GM10847 (cell line): ENCODE results near the gene PODN.

Source experiments
- POLR2A ChIP-seq: IDR thresholded peaks from 2 replicates; pipeline ENCODE4 v1.6.1; 2011; ENCODE audit not compliant: insufficient read length; ENCODE audit errors: extremely low read depth

Gene PODN

DNA sequence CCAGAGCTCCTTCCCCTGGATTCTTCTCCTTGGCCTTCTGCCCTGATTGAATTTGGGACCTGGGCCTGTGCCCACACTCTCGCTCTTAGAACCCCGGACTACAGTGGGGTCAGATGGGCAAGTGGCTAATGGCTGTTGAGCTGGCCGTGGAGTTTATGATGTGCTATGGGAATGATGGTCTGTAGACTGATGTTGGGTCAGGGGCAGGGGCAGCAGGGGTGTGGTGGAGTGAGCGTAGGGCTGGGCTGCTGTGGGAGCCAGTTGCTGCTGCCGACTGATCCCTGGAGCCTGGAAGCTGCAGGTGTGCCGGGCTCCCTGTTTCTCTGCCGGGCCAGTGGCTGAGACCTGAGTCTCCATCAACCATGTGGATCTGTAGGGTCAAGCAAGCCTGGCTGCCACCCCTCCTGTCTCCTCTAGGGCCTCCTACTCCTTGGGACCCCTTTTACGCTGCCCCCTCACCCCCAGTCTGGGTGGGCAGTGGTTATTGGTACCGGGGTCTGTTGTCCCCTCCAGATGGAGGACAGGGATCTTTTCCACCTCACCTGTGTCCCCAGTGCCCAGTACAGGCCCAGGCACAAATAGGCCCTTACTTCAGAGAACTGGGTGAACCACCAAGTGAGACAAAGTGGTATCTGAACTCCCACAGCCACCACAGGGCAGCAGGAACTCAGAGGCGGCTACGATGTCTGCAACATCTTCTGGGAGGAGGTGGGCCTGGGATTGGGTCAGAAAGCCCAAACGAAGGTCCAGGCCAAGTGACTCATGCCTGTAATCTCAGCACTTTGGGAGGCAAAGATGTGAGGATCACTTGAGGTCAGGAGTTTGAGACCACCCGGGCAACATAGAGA is 5.1 kb downstream of the PODN start:
- TF ChIP-seq POLR2A, result no peak

DNA sequence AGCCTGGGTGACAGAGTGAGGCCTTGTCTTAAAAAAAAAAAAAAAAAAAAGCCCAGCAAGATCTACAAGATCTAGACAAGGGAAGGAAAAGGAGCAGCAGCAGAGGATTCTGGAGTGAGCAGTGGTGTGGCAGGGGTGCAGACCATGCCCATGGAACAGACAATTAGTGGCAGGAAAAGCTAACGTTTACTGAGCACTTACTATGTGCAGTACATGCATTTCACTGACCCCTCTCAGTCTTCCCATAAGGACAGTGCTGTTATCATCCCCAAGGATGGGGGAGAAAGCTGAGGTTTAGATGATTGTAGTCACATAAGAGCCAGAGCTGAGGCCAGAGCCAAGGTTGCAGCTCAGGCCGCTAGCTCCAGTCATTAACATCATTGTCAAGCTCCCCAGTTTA is 5.9 kb downstream of the PODN start:
- TF ChIP-seq POLR2A, result no peak

DNA sequence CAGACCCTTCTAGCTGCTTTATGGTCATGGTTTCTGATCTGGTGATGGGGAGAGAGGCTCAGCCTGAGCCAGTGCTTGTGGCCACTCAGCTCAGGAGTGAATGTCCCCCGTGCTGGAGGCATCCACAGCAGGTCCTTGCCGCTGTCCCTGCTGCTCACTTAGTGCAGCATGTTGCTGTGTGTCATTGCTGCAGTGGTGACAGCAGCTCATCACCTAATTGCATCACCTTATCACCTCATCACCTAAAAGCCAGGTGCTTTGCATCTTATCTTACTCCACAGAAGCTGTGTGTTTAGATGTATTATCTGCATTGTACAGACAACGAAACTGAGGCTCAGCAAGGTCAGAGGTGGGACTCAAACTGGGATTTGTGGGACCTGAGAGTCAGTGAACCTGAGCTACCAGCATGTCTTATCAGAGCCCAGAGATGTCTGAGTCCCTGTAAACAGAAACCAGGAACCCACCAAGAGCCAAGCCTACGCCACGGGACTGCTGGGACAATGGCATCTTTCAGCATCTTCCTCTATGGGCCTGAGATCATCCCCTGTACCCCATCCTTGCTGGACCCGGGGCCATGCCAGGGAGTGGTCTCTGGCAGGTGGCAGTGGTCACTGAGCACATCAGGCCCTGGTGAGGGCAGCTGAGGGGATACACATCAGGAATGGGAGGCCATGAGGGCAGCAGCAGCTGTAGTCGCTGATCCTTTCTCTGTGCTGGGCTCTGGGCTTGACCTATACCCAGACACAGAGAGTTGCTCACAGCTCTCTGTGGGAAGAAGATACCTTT is 6.5 kb downstream of the PODN start:
- TF ChIP-seq POLR2A, result no peak

DNA sequence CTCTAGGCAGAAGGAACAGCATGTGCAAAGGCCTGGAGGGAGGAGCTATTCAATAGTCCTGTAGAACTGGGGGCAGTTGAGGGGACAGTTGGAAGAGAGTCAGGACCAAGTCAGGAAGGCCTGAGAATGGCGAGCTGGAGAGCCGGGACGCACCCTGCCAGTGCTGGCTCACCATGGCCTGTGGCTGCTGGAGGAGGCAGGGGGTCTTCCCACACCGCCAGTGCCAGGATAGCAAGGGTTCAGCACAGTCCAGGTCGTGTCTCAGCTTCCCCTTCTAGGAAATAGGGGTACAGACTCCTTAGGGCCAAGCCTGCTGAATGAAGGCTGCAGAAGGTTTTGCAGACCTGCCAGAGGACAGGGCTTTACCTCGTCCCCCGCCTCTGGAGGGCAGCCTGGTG is 7.3 kb downstream of the PODN start:
- TF ChIP-seq POLR2A, result no peak

DNA sequence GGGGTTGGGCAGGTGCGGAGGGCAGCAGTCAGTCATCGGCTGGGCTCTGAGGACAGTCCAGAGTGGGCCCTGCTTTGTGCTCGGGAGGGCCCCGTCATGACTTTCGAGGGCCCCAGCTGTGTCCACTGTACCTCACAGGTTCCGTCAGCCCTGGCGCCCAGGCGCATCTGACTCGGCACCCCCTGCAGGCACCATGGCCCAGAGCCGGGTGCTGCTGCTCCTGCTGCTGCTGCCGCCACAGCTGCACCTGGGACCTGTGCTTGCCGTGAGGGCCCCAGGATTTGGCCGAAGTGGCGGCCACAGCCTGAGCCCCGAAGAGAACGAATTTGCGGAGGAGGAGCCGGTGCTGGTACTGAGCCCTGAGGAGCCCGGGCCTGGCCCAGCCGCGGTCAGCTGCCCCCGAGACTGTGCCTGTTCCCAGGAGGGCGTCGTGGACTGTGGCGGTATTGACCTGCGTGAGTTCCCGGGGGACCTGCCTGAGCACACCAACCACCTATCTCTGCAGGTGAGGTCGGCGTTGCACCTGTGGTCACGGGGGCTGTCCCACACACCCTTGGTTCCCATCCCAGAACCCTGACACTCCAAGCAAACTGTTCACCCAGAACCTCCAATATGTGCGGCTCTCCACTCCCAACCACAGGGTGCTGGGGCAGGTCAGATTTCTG is 7.8 kb downstream of the PODN start:
- no peak for TF ChIP-seq POLR2A

DNA sequence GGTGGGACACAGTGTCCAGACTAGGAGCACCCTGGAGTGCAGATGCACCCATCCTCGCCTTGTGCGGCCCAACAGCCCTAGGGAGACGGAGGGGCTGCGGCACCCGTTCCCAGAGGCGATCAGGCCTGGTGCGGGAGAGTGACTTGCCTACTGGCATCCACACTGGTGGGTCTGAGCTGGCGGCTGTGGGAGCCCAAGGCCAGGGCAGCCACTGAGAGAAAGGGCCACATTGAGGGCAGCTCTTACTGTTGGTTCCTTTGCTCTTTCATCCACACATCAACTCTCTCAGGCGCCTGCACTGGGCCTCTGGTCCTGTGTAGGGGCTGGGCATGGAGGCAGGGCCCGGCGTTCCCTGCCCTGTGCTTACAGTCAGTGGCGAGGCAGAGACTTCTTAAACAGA is 8.6 kb downstream of the PODN start:
- TF ChIP-seq POLR2A, result no peak

DNA sequence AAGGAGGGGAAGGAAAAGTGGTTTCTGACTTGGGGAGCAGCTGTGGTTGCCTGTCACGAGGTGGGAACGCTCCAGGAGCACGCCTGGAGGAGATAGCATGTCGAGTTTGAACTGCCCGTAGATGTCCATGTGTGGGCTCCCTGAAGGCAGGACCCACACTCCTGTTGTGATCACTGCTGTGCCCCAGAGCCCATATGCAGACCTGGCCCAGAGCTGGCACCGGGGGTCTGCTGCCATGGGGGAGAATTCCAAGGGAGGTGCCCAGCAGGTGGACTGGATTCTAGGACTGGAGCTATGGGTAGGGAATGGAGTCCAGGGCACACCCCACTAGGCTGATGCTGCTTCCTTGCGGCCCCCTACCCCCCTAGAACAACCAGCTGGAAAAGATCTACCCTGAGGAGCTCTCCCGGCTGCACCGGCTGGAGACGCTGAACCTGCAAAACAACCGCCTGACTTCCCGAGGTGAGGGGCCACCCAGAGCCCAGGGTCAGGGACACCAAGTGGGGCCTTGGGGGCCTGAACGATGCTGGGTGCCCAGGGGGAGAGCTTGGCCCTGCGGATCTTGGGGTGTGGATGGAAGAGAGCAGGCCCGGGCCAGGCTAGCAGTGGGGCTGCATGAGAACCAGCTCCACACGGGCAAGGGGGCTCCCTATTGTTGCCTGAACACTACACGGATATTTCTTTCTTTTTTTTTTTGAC is 9.3 kb downstream of the PODN start:
- no peak for TF ChIP-seq POLR2A

DNA sequence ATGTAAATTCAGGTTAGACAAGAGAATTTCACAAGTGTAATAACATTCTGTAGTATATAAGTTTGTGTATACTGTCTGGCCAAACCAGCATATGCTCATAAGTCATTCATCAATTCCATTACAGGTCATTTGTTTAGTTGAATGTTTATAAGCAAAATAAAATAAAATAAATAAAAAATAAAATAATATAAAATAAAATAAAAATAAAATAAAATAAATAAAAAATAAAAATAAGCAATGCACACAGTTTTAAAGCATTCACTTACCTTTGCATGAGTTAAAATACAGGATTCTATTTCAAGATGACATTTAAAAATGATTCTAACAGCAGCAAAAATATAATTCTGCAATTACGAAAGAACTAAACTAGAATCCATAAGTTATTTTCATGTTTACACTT is 9.9 kb downstream of the PODN start:
- no peak for TF ChIP-seq POLR2A

DNA sequence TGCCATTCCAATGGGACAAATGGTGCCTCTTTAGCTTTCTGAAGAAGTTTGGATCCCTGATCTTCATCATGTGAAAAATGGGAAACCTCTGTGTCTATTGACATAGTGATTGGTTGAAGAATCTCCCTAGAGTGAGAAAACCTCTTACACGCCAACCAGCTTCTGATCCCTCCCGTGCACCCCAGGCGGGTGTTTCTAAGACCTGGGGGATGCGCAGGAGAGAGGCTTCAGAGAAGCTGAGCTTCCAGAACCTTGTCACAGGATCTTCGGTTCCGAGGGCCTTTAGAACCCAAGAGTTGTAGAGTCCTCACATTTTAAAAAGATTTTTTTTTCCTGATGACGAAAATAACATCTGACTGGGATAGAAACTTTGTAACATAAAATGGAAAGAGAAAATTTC is 11.3 kb downstream of the PODN start:
- no peak for TF ChIP-seq POLR2A

DNA sequence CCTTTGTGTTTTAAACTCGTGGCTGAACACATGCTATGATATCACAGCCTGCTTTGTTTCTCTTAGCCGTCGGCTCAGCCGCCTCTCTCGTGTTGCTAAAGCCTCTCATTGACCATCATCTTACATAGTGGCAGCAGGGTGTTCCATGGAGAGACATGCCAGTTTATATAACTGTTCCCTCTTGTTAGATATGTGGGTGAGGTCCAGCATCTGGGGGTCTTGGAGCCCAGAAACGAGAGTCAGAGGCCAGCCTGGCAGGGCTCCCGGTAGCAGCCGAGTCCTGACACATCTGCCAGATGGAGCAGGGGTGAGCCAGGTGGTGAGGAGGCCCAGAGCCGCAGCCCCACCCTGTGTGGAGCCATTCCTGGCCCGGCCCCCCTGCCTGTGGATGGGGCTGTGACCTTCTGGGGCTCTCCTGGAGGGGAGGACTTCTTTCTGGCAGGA is 11.9 kb downstream of the PODN start:
- TF ChIP-seq POLR2A, result no peak

DNA sequence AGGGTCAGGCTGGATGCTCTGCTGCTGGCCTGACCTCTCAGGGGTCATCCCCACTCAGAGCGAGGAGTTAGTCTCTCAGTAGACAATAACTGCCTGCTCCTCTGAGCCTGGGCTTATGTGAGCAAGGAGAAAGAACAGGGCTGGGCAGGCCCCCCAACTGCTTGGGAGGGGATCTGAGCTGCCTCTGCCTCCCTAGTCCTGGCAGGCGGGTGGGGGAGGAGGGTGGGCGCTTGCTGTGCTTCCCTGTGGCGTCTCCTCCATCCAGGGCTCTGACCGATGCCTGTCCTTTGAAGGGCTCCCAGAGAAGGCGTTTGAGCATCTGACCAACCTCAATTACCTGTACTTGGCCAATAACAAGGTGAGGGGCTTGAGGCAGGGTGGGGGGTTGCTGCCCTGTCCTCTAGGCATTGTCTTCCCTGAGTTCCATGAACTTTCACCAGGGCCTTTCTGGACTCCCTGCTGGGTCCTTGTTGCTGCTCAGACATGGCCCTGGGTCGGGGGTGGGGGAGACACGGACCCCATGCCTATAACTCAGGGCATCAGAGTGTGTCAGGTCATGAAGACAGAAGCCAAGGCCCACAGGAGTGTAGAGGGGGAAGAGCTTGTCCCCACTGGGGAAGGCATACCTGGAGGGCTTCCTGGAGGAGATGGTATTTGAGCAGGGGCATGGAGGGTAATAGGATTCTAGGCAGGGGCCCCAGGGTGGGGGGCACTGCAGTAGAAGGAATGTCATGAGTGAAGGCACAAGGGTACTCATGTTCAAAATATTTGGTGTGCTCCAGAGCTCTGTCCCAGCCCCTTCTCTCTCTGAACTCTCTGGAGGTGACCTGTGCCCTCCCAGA is 12.5 kb downstream of the PODN start:
- TF ChIP-seq POLR2A, result no peak

DNA sequence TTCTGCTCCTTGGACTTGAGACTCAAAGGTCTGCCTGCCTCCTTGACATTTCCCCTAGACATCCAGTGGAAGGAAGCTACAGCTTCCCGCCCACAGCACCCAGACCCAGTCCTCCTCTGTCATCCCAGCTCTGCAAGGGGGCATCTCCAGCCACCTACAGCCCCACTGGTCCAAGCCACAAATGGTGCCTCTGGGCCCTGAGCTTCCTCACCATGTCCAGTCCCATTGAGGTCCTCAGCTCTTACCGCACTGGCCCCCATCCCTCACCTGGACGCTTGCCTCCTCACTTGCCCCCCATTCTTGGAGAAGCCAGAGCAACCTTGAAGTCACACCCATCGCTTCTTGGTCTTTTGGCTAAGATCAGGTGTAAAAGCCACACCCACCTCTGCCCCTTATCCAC is 13.2 kb downstream of the PODN start:
- no peak for TF ChIP-seq POLR2A

DNA sequence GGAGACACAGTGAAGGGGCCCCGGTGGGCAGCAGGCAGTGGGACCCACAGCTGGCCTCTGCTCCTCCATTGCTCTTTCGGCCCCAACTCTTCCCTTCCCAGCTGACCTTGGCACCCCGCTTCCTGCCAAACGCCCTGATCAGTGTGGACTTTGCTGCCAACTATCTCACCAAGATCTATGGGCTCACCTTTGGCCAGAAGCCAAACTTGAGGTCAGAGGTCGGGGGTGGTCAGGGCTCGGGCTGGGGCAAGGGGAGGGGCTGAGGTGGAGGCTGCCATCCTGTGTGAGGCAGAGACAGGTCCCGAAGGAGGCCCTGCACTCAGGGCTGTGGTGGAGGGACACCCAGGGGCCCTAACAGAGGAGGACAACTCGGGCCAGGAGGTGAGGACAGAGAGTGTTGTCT is 13.7 kb downstream of the PODN start:
- TF ChIP-seq POLR2A, result no peak

DNA sequence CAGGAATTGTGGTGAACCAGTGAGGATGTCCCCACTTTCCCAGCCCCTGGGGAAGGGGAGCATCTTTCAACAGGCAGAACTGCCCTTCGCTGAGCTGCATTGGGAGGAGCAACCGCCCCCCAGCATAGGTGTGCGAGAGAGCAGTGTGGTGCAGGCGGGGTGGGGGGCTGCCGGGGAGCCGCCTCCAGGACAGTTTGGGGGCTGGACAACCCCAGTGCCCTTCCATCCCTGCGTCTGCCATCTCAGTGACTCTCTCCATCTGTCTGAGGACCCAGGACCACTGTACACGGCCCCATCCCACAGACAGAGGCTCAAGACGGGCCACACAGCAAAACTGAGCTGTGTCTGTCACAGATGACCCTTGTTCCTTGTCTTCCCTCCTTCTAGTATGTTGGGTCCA is 14.2 kb downstream of the PODN start:
- no peak for TF ChIP-seq POLR2A
